Right hindlimb (tissue), 1 donor: Measurements from ENCODE around the gene MOCS1.

ENCODE experiments used
- DNase-seq: peaks from one replicate; pipeline ENCODE4 v3.0.0-alpha.2; 2018

MOCS1 gene

DNA sequence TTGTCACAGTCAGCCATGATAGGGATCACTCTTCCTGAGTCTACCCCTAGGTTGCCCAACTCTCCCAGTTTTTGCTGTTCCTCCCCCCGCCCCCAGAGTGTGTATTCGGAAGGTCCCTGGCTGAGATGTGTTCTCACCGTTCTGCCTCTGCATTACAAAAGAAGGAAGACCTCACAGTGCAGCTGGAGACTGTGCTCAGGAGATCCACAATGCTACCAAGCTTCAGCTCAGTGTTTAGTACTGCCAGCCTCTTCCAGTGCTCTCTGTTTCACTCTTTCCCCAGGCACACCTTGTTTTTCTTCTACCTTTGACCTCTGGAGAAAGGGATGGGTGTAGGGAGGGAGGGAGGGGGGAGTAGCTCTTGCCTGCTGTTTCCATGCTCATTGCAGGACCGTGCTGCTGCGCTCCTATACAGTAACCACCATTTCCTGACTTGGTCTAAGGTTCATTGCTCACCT lies 13.4 kb upstream of the MOCS1 start:
- DNase-seq: no peak

DNA sequence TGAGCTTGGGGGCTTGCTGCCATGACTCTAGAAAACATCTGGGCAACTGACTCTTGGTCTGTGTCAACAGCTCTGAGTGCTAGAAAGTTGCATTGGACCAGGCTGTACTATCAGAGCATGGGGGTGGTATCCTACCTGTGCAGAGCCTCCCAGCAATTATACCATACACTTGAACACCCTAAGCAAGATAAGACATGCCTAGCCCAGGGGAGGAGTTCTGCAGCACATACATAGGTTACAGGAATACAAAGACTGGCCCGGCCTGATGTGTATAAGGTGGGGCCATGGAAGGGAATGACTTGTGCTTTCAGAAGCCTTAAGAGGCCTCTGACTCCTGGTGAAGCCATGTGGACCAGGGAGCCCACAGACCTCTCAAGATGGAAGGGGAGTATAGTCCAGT lies 11.4 kb upstream of the MOCS1 start:
- no peak for DNase-seq

DNA sequence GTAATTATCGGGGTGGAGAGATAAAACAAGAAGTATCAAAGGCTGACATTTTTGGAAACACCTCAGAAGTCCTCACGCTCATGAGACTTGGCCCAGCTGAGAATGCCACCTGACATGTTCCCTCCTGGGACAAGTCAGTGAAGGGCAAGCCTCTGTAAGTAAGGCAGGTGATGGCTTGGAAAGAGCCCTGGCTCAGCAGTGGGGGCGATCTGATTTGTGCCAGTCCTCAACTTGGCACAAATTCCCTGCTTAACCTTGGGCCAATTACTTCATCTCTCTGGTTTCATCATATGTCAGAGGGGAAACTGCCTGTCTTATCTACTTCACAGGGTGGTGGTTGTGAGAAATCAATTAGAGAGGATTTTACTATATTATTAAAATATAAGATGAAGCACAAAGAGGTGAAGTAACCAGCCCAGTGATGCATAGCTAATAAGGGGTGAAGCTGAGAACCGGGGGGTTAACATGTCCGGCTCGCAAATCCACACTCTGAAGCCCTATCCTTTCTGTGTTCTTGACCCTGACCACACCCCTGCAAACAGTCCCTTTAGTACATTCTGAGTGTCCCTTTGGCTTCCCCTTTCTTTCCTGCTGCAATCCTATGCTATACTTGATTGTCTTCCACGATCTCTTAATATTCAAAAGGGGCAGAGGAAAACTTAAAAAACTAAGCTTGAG lies 8.8 kb upstream of the MOCS1 start:
- no peak for DNase-seq

DNA sequence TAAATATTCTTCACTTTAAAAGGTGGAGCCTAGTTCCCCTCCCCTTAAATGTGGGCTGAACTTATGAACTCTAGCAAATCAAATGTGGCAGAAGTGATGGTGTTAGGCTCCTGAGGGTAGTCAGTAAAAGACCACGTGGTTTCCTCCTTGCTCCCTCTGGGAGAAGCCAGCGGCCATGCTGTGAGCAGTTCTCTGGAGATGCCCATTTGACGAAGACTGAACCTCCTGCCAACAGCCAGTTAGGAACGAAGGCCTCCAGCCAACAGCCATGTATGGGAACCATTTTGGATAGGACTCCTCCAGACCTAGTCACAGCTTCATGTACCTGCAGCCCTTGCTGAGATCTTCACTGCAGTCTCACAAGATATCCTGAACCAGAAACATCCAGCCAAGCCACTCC lies 7.6 kb upstream of the MOCS1 start:
- DNase-seq: no peak

DNA sequence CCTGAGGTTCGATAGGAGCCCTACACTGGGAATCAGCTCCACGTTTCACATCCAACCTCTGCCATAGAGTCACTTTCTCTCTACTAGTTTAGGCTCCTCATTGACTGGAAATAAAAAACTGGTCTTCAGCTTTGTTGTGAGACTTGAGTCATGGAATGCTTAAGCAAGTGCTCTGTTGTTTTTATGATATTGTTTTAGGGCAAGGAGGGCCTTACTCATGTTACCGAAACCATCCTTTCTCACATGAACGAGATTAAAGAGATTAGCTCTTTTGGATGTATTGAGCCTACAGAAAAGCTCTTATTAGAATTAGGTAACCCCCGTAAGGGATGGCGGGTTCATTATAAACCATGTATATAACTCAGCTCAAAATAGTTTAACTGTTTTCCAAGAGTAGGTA lies 6.9 kb upstream of the MOCS1 start:
- no peak for DNase-seq

DNA sequence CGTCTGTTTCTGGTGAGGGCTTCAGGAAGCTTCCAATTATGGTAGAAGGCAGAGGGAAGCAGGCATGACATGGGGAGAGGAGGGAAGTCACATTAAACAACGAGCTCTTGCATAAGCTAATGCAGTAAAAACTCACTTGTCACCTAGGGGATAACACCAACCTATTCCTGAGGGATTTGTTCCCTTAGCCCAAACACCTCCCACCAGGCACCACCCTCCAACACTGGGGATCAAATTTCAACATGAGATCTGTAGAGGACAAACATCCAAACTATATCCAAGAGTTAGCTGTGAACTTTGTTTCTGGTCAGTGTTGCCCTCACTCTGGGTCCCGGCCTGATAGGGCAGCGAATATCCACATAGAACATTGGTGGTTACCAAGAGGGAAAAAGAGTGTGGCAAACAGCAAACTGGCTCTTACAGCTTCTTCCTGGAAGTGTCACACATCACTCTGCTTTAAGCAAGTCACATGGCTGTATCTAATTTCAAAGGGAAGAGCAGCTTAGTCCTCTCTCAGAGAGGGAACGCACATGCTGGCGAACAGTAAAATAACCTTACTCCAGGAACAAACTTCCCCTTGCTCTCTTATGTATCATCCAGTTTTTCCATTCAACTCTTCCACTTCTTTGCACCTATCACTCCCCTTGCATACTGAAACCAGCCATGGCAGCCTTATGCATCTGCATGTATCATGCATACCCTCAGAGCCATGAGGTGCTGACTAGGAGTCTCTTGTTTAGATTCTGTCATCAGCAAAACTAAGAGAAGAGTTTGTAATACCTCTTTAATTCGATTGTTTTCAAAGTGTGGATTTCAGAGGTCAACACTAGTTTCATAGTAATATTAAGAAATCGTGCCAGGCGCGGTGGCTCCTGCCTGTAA lies 4.8 kb upstream of the MOCS1 start:
- DNase-seq: no peak

DNA sequence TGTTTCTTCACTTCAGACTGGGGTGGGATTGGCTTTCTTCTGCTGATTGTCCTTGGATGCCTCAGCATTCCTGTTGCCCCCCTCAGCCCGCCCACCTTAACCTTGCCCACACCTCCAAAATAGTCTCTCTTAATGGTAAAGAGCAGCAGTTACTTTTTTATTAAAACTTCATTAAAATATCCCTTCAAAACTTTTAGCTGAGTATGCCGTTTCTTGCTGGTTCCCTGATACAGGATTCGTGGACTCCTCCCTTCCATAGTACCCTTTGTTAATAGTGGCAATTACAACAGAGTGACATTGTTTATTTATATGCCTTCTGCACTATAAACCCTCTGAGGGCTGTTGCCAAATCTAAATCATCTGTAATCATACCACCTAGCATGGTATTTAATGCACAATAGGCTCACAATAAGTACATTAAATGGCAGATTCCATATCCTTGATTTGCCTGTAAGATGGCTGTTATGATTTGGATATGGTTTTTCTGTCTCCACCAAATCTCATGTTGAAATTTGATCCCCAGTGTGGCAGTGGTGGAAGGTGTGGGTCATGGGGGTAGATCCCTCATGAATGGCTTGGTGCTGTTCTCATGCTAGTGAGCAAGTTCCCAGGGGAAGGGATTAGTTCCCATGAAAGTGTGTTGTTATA lies 3.5 kb upstream of the MOCS1 start:
- no peak for DNase-seq

DNA sequence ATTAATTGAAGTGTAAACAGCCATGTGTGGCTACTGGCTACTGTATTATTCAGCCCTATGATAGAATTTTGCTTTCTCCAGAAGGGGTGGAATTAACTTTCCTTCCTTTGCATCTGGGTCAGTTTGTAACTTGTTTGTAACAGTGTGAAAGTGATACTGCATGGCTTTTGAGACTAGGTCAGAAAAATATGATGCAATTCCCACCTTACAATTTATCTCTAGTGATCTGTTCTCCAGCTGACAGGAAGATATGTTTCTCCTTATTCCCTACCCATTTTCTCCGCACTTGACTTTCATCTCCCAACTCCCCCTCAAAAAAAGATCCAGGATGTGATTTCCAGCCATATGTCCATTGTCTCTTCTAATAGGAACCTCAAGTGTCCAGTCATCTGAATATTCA lies 2.6 kb upstream of the MOCS1 start:
- no peak for DNase-seq

DNA sequence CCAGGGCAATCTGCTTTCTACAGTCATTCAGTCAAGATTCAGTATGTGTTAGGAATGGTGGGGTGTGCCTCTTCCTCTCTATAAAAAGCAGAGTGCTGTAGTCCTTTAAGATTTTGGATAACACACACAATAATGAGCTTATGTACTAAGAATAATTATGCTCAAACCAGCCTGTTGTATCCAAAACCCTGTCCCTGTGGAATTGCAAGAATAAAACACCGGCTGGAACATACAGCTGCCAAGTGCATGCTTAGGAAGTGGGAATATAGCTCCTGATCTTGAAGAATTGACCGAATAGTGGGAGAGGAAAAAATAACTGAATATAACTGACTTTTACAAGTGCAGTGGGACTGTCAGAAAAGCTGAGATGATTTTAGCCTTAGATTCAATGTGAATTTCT lies 979 bp upstream of the MOCS1 start:
- no peak for DNase-seq

DNA sequence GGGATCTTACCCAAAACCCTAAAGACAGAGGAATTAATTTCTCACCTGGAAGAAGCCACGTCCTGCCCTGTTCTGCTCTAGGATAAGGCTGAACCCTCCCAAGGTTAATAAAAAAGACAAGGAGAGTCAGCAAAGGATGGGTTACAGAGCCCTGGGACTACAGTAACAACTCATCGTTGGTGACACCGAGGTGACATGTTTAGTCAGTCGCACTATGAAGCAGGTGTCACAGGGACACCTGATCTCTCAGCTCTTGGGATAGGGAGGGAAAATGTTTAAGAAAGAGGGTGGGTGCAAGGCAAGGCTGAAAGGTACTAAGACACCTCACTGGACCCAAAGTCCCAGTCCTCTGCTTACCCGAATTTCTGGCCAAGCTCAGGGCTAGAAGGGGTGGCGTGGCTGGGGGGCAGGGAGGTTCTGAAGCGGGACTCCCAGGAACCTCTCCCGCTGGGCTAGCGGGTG lies 562 bp downstream of the MOCS1 start:
- DNase-seq: no peak

DNA sequence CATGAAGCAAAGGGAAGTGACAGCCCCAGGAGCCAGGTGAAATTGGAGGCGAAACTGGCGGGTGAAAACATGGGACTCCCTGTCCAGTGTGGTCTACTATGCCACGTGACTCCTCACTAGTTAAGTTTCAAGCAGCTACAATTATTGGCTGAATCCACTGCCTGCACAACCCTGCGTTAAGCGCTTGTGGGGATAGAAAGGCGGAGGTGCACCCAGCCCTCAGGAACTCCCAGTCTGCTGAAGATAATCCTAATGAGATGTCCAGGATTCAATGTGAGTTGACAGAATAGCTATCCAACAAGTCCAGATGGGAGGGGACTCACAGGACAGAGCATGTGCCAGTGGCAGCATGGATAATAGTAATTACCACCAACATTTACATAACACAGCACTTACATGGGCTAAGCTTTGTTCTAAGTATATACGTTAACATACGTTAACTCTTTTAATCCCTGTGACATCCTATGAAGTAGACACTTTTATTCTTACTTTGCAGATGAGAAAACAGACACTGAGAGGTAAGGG lies 1.8 kb downstream of the MOCS1 start:
- no peak for DNase-seq

DNA sequence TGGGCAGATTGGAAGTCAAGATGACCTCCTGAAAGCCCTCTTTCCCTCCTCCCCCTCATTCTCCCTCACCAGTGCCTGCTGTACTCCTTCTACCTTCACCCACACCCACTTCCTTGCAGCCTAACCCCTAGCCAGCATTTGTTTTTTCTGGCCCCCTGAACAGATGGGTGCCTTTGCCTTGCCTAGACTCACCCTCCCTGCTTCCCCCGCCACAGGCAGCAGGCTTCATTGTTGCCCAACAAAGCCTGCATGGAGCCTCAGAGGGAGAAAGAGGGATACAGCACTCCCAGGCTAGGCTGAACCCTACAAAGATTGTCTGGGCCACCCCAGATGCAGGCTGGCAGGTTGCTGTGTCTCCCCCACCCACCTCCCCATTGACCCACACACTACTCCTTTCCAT lies 2.7 kb downstream of the MOCS1 start:
- no peak for DNase-seq

DNA sequence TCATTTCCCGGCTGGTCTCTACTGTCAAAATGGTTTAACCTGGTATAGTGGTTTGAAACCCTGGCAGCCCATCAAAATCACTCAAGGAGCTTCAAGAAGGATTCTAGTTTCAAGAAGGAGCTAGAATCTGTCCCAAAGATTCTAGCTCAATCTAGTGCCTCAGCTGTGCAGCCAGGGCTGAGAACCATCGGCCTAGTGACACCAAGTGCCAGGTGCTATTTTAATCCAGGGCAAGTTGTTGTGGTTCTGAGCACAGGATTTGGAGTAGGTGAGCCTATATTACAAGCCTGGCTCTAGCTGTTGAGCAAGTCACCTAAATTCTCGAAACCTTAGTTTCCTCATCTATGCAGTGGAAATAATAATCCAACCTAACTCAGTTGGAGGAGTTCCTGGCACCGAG lies 3.7 kb downstream of the MOCS1 start:
- DNase-seq: no peak

DNA sequence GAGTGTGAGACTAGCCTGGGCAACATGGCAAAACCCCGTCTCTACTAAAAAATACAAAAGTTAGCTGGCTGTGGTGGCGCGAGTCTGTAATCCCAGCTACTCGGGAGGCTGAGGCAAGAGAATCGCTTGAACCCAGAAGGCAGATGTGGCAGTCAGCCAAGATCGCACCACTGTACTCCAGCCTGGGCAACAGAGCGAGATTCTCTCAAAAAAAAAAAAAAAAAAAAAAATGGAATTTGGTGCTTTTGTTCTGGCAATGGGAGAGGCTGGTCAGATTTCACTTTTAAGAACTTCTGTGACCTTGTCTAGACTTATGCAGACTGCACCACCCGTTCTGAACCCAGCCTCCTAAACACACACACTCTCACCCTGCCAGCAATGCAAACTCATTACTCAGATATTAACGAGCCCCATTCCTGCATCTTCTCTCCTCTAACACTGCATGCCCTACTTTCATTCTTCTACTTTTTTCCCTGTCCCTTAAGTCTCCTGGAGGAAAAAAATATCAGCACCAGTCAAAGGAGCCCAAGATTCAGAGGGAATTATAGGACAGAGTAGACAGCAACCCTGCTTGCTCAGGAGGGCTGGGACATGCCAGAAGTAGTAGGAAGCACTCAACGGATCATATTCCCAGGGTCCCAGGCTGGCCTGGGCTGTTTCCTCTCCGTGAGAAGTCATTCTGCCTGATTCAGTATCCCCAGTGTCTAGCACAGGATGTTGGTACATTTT lies 4.4 kb downstream of the MOCS1 start:
- no peak for DNase-seq

DNA sequence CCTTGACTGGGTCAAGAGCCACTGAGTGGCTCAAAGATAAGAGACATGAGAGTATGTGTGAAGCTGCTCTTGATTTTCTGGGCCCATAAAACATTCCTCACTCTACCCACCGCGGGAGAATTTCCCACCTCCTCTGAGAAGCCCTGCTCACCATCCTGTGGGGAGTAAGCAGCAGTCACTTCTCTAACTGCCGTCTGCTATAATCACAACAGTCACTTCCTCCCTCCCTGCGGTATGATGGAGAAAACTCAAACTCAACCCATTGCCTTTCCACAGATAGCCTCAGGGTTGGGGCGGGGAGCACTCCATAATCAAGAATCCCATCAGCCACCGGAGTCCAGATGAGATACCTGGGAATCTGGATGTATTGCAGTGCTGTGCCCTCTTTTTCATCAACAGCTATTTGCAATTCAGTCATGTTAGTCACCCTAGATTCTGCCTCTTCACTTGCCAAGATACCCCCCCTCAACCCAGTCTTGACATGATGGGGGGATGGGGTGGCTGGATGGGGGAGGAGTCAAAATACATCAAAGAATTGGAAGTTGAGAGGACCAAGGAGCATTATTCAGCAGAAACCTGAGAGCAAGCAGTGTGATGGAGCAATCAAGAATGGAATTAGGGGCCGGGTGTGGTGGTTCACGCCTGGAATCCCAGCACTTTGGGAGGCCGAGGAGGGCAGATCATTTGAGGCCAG lies 5.1 kb downstream of the MOCS1 start:
- DNase-seq: no peak

DNA sequence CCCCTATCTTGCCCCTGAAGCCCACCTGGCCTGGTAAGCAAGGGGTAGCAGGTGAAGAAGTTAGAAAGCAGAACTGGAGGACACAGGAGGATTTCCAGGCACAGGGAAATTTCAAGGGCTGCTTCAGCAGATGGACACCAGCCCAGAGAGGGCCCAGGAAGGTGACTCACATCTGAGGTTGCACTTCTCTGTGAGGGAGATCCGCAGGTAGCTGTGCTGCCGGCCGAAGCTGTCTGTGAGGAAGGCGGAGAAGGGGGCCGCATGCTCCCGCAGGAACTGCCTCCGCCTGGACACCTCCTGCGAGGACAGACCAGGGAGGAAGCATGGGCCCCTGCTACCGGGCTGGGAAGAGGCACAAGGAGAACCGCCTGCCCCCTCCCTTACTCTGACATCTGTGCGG lies 7.1 kb downstream of the MOCS1 start:
- no peak for DNase-seq

DNA sequence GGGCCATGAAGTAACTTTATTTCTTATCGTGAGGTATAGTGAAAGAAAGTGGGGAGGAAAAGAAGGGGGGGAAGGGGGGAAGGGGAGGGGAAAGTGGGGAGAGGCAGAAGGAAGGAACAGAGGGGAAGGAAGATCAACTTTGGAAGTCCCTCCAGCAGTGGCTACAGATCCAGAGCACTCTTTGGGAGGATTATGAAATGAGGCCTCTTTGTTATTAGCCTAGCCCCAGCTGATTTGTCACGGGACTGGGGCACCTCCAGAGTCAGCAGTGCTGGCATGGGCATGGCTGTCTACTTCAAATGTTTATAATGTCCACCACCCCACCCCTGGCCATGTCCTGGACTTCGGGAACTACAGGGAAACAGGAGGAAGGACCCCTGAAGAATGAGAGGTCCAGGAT lies 7.6 kb downstream of the MOCS1 start:
- no peak for DNase-seq

DNA sequence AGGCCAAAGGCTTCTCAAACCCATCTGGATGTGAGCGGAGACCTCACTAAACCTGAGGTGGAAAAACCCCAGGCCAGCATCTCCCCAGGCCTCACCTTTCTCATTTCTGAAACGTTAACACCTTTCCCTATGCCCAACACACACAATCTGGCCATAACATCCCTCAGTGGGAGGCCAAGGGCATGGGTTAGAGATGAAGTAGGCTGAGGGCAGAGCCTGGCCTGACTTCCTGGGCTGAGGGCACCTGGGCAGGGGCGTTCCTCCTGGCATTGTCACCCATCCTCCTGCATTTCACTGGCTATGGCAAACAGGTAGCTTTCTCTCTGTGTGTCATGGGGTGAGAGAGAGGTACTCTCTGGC lies 8.4 kb downstream of the MOCS1 start:
- DNase-seq: no peak

DNA sequence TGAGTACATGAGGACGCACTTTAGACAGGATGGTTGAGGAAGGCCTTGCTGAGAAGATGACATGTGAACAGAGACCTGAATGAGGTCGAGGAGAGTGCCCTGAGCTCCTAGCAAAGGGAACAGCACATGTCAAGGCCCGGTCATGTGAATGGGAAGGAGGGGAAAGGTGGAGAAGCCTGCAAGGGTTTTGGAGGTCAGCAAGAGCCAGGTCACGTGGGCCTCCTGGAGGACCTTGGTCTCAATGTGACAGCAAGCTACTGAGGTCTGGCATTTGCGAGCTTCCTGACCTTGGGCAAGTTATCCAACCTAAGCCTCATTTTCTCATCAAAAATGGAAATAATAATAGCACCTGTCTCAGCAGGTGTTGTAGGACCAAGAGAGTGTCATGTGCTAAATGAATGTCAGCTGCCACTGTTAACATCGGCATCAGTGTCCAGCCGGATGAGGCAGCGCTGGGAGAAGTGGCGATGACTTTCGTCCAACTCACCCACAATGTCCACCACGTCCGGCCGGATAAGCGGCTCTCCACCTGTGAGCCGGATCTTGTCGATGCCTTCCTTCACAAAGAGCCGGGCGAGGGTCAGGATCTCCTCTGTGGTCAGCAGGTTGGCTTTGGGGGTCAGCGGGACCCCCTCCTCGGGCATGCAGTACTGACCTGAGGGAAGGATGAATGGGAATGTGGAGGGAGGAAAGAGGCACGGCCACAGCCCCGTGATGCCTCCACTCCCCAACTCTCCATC lies 8.9 kb downstream of the MOCS1 start:
- no peak for DNase-seq

DNA sequence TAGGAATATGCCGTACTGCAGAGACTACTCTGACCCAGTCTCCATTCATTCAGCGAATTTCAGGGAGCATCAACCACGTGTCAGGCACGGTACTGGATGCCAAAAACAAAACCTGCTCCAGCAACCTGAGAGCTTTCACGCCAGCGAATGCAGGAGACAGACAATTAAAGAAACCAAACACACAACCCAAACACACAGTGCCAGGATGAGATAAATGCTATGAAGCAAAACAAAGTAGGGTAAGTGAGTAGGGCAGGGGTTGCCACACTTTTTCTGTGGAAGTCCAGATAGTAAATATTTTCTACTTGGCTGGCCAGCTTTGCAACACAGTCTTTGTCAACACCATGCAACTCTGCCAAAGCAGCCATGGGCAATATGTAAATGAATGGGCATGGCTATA lies 10.0 kb downstream of the MOCS1 start:
- no peak for DNase-seq

DNA sequence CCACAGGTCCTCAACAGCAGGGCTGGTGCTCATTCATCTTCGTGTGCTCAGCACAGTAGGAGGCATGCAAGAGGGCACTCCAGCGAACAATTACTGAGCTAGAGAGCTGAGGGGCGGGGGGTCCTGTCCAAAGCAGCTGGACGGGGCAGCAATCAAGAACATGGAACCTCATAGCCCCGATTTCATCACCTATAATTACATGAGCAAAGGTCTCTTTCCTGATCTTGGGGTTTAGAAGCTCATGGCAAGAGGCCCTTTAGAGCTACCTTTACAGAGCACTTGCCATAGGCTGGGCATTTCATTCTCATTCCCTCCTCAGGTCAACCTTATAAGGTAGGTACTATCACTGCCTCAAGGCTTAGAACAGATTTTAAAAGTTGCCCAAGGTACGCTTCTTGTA lies 10.4 kb downstream of the MOCS1 start:
- DNase-seq: no peak

DNA sequence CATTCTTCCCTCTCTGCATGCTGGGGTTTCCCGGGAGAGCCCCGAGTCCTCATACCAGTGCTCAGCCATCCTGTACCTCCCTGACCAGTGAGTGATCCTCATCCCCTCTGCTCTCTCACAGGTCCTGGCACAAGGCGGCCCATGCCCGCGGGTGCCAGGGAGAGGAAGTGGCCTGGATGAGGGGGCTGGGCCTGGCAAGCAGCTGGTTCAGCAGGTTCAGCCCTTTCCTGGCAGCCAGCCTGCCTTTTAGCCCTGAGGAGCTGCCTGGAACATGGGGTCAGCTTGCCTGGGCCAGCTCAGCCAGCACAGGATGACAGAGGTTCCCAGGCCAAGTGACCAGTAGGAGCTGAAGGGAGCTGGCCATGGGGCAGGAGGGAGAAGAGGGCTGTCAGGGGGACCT lies 10.9 kb downstream of the MOCS1 start:
- no peak for DNase-seq
